Gastrocnemius medialis (tissue), 4 donors: ENCODE results near the gene EVI2A.

Source experiments
- POLR2A ChIP-seq, 2 donors: fragments of 450-650 bp; IDR thresholded peaks; one replicate each; pipeline ENCODE4 v1.6.1; 2017; ENCODE audit warnings: antibody characterized with exemption in 2 of 2, mild to moderate bottlenecking in 2 of 2, moderate library complexity in 2 of 2
- TF ChIP-seq, protein P1 (sequence below), 5 experiments: fragments of 450-650 bp in 3 of 5; fragments of 200-600 bp in 2 of 5; sonication (generic) in 2 of 5; IDR thresholded peaks in 4 of 5; conservative IDR thresholded peaks in 1 of 5; 1 replicate in 4 of 5; 2 replicates in 1 of 5; pipeline ENCODE4 v1.5.1; 2016 to 2019; ENCODE audit warnings: antibody characterized with exemption in 5 of 5, mild to moderate bottlenecking in 3 of 5, moderate library complexity in 3 of 5

- TF ChIP-seq, protein P1, sequence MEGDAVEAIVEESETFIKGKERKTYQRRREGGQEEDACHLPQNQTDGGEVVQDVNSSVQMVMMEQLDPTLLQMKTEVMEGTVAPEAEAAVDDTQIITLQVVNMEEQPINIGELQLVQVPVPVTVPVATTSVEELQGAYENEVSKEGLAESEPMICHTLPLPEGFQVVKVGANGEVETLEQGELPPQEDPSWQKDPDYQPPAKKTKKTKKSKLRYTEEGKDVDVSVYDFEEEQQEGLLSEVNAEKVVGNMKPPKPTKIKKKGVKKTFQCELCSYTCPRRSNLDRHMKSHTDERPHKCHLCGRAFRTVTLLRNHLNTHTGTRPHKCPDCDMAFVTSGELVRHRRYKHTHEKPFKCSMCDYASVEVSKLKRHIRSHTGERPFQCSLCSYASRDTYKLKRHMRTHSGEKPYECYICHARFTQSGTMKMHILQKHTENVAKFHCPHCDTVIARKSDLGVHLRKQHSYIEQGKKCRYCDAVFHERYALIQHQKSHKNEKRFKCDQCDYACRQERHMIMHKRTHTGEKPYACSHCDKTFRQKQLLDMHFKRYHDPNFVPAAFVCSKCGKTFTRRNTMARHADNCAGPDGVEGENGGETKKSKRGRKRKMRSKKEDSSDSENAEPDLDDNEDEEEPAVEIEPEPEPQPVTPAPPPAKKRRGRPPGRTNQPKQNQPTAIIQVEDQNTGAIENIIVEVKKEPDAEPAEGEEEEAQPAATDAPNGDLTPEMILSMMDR (IDR thresholded peaks at IDR 0.05 in 4 of 5, conservative IDR thresholded peaks at IDR 0.05 in 1 of 5): no peak
- no peak for TF ChIP-seq POLR2A (IDR thresholded peaks at IDR 0.05)
These were observed 9.9 kb downstream of the EVI2A start for GRCh38 chr17:31311526-31311925.
